ENCODE measurements around the gene DTD2.
"Not testable (repeated sequence)": the region's sequence is repeated elsewhere in the genome, so short reads cannot be mapped to it uniquely, and the experiment has no call there.

DTD2 gene

GRCh38 chr14:31456841-31457664 is at the start of gene DTD2:
Gene DTD2 (minus strand): TSS chr14:31457506. CDS start chr14:31457393, 113 bp downstream.
- DNase-seq (ENCODE audit: low read depth) = peak; percentile 82

GRCh38 chr14:31505411-31505810 is 48.1 kb upstream of the DTD2 start:
- no peak overlapping the region for H3K4me3 ChIP-seq (ENCODE audit: low read depth, low read length)
- peak; percentile 69 for DNase-seq (ENCODE audit: low read depth)

More at GRCh38 chr14:31456841-31457664, at the start of gene DTD2:
- H3K4me3 ChIP-seq (ENCODE audit: low read depth, low read length) = peak within 1 kb of the TSS; percentile 72

GRCh38 chr14:31501870-31502269 is 44.6 kb upstream of the DTD2 start:
- no peak for DNase-seq (ENCODE audit: low read depth)

DNA sequence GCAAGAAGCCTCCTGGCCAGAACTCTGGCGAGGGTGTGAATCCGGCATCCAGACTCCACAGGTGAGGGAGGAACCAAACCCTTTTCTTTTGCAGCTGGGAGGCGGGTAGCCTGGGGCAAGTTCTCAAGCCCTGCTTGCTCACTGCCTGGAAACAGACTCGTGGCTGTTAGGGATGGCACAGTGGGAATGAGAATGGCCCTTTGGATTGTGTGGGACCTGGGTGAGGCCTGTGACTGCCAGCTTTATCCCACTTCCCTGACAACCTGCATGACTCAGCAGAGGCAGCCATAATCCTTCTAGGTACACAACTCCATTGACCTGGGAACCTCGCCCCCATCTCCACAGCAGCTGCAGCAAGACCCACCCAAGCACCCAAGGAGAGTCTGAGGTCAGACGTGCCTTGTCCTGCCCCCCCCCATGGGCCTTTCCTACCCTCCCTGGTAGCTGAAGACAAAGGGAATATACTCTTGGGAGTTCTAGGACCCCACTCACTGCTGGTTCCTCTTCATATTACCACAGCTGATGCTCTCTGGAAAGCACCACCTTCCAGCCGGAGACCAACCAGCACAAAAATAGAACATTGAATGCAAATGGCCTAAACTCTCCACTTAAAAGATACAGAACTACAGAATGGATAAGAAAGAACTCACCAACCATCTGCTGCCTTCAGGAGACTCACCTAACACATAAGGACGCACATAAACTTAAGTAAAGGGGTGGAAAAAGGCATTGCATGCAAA is 35.6 kb upstream of the DTD2 start:
- H3K4me3 ChIP-seq (ENCODE audit: low read depth, low read length) = no peak overlapping the region
- no peak for DNase-seq (ENCODE audit: low read depth)

More at GRCh38 chr14:31501870-31502269, 44.6 kb upstream of the DTD2 start:
- no peak overlapping the region for H3K4me3 ChIP-seq (ENCODE audit: low read depth, low read length)

- no peak for DNase-seq (ENCODE audit: low read depth)
- H3K4me3 ChIP-seq (ENCODE audit: low read depth, low read length) = no peak overlapping the region
Measured at GRCh38 chr14:31489691-31490090, 32.4 kb upstream of the DTD2 start.

GRCh38 chr14:31487886-31488285 is 30.6 kb upstream of the DTD2 start, which contains the start of gene GPR33:
Gene GPR33 (minus strand): TSS chr14:31488039. CDS start chr14:31483965, 4,074 bp downstream.
- no peak for DNase-seq (ENCODE audit: low read depth)
- H3K4me3 ChIP-seq (ENCODE audit: low read depth, low read length) = no peak within 1 kb of the TSS

- DNase-seq (ENCODE audit: low read depth) = no peak
- H3K4me3 ChIP-seq (ENCODE audit: low read depth, low read length) = no peak overlapping the region
Measured at GRCh38 chr14:31486764-31487163, 29.5 kb upstream of the DTD2 start.

- no peak for DNase-seq (ENCODE audit: low read depth)
- no peak overlapping the region for H3K4me3 ChIP-seq (ENCODE audit: low read depth, low read length)
Measured at GRCh38 chr14:31484754-31485153, 27.4 kb upstream of the DTD2 start.

GRCh38 chr14:31480156-31480555 is 22.9 kb upstream of the DTD2 start:
- H3K4me3 ChIP-seq (ENCODE audit: low read depth, low read length) = no peak overlapping the region
- no peak for DNase-seq (ENCODE audit: low read depth)

- H3K4me3 ChIP-seq (ENCODE audit: low read depth, low read length) = no peak overlapping the region
- no peak for DNase-seq (ENCODE audit: low read depth)
Measured at GRCh38 chr14:31479027-31479426, 21.7 kb upstream of the DTD2 start.

DNA sequence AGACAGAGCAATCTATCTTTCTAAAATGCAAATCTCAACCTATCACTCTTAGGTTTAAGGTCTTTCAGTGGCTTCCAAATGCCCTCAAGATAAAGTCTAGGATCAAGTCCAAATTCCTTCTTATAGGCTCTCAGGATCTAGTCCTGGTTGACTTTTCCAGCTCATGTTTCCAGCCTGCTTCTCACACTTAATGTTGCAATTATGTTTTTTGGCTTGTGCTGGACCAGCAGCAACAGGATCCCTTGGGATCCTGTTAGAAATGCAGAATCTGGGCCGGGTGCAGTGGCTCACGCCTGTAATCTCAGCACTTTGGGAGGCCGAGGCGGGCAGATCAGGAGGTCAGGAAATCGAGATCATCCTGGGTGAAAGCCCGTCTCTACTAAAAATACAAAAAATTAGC is 19.9 kb upstream of the DTD2 start:
- no peak overlapping the region for H3K4me3 ChIP-seq (ENCODE audit: low read depth, low read length)
- DNase-seq (ENCODE audit: low read depth) = no peak

DNA sequence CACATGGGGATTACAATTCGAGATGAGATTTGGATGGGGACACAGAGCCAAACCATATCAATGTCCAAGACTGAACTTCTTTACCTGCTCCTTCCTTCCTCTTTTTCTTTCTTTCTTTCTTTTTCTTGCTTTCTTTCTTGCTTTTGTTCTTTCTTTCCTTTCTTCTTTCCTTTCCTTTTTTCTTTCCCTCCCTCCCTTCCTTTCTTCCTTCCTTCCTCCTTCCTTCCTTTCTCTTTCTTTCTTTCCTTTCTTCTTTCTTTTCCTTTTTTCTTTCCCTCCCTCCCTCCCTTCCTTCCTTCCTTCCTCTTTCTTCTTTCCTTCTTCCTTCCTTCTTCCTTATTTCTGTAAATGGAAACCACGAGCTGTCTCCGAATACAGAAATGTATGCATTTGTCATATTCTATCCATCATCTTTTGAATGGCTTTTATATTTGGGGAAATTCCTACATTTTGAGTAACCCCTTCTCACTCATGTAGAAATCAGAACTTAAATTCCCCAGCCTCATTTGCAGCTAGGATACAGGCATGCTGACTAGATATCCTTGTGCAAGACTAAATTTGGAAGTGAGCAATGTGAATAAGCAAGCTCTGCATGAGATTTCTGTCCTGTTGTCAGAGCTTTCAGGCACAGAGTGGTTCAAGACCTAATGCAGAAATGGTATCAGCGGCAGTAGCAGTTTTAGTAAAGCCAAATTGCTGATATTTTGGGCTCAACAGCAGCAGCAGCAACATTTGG is 19.0 kb upstream of the DTD2 start:
- DNase-seq (ENCODE audit: low read depth) = no peak
- no peak overlapping the region for H3K4me3 ChIP-seq (ENCODE audit: low read depth, low read length)

DNA sequence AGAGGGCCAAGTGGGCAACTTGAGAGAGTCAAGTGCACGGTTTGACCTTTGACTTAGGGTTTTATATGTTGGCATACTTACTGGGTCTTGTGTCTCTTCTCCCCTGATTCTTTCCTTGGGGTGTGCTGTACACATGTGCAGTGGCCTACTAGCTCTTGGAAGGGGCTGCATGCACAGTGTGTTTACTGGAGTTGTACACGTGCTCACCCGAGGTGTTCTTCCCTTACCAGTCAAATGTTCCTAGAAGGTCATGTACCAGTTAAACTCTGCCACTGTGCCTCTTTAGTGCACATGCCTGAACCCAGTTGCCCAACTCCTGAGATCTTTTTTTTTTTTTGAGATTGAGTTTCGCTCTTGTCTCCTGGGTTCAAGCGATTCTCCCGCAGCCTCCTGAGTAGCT is 9.2 kb upstream of the DTD2 start:
- no peak overlapping the region for H3K4me3 ChIP-seq (ENCODE audit: low read depth, low read length)
- no peak for DNase-seq (ENCODE audit: low read depth)

- DNase-seq (ENCODE audit: low read depth) = no peak
- no peak overlapping the region for H3K4me3 ChIP-seq (ENCODE audit: low read depth, low read length)
Measured at GRCh38 chr14:31465111-31465510, 7.8 kb upstream of the DTD2 start.

GRCh38 chr14:31462450-31462849 is 5.1 kb upstream of the DTD2 start:
- not testable (repeated sequence) for H3K4me3 ChIP-seq (ENCODE audit: low read depth, low read length); DNase-seq (ENCODE audit: low read depth)

GRCh38 chr14:31461545-31461944 is 4.2 kb upstream of the DTD2 start:
- H3K4me3 ChIP-seq (ENCODE audit: low read depth, low read length) = no peak overlapping the region
- DNase-seq (ENCODE audit: low read depth) = no peak

DNA sequence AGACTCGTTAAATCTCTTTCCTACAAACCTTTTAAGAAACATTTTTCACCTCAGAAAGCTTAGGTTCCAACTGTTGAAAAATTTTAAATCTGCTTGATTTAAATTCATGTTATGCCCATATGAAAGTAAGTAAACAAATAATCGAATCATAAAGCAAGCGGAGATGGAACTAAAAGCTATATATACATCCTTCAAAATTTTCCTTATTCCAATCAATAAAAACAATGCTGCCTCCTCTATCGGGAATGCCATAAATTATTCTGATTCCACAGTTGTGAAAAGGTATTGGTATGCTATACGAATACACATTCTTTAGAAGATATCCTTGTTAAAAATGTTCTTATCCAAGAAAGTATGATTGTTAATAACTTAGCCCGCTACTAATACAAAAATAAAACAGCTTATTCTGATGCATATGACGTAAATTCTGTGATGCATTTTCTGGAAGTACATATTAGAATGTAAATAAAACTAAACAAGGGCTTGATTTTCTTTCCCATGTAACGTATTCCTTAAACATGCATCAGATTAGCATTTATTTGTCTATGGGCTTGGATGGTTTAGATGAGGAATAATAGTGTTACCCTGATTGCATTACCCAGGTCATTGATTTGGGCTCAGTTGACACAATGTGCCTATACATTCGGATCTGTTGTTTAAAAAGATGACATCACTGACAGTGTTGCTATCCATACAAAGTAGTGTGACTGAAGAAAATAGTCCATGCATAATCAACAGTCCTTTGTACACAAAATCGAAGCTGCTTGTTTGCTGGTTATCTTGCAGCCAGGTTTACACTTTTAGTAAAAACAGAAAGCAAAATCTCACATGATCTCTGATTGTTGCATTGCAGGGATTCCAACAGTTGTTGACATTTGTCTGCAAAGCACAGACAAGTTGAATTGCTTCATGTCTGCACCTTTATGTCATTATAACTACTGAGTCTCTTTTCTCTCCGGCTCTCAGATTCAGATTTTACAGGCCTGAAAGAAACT is 656 bp upstream of the DTD2 start:
- H3K4me3 ChIP-seq (ENCODE audit: low read depth, low read length) = peak overlapping the region; percentile 72
- no peak for DNase-seq (ENCODE audit: low read depth)

DNA sequence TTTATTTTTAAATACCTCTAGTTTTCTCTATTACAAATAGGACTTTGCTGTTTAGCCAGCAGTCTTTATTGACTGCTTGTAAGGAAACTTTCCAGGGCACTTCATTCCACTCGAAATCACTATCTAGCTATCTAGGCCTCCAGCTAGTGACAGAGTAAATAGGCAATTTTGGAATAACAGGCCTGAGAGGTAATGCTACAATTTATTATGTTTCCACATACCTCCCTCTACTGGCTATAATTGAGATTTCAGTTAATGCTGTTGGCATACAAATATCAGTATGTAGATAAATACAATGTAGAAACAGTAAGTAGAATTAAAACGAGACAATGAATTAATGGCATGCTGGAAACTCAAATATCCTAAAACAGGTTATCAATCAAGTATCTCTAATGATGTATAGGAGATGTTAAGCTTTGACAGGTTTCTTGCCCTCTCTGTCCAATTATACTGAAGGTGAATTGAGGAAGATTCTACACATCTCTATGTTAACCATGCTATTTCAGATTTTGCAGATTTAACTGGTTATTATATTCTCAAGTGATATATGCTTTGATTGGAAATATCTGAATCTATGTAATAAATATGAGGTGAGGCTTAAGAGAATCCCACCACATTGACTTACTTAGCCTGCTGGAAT is 7.2 kb downstream of the DTD2 start:
- DNase-seq (ENCODE audit: low read depth) = no peak
- H3K4me3 ChIP-seq (ENCODE audit: low read depth, low read length) = no peak overlapping the region
